ENCODE measurements around the gene PIP5K1C.

The PIP5K1C gene

DNA sequence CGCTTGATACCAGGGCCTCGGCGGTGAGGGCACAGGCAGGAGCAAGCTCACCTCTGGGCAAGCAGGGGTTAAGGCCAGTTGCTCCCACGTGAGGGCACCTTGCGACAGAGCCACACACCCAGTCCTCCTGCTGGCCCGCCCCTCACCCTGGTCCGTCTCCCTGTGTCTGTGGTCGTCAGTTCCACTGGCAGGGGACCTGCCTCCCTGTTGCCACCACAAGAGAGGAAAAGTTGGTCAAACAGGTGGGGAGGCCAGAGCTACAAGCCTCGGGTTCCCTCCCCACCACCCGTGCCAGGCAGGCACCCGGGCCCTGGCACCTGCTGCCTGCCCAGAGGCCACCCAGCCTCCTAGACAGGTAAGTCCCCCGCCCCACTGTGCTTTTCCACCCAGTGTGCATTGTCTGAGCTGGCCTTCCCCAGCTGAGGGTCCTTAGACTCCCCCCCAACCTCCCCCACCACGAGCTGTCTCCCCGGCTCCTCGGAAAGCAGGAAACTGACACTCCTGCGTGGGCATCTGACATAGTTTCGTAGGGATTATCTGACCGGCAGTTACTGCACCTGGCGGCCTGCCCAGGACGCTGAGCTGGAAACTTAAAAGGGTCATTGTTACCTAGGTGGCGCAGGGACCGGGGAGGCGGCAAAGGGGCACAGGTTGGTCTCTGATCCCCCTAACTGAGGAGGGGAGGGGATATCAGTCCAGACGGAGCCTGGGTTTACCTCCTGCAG is 8.1 kb upstream of the PIP5K1C start, which contains the start of gene TJP3:
Gene TJP3, plus strand, starts transcription at position 178 of the 725 bp plus-strand sequence. CDS start 20,049 bp downstream, outside the sequence.
- H3K4me1 ChIP-seq (ENCODE audit: insufficient read depth, low read length), result no peaks in the 10 kb centered on the region
- peaks cover 9% of the 10 kb centered on the region for H3K27me3 ChIP-seq (ENCODE audit: insufficient read depth, low read length, poor library complexity)
- H3K4me2 ChIP-seq (ENCODE audit: insufficient read depth, low read length), result no peak within 1 kb of the TSS
- DNase-seq (no peak), ATAC-seq (ENCODE audit: insufficient read depth, low read depth) (no peak)
- TF ChIP-seq, protein P1, sequence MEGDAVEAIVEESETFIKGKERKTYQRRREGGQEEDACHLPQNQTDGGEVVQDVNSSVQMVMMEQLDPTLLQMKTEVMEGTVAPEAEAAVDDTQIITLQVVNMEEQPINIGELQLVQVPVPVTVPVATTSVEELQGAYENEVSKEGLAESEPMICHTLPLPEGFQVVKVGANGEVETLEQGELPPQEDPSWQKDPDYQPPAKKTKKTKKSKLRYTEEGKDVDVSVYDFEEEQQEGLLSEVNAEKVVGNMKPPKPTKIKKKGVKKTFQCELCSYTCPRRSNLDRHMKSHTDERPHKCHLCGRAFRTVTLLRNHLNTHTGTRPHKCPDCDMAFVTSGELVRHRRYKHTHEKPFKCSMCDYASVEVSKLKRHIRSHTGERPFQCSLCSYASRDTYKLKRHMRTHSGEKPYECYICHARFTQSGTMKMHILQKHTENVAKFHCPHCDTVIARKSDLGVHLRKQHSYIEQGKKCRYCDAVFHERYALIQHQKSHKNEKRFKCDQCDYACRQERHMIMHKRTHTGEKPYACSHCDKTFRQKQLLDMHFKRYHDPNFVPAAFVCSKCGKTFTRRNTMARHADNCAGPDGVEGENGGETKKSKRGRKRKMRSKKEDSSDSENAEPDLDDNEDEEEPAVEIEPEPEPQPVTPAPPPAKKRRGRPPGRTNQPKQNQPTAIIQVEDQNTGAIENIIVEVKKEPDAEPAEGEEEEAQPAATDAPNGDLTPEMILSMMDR (IDR thresholded peaks at IDR 0.05; ENCODE audit: borderline replicate concordance, extremely low read depth, low read length, poor library complexity, severe bottlenecking), result no peak
- no peak for TF ChIP-seq EZH2 (IDR thresholded peaks at IDR 0.05; ENCODE audit: borderline replicate concordance, low read depth, low read length, severe bottlenecking)
- H3K4me3 ChIP-seq (ENCODE audit: low read depth in 1 of 2, low read length in 2 of 2), result no peak within 1 kb of the TSS
- H2AFZ ChIP-seq (ENCODE audit: low read depth, low read length), result no peak within 1 kb of the TSS
- H4K20me1 ChIP-seq (ENCODE audit: insufficient read depth, low read length), result no peaks in the 10 kb centered on the region
- H3K79me2 ChIP-seq (ENCODE audit: insufficient read depth, low read length), result no peaks in the 10 kb centered on the region
- H3K9me3 ChIP-seq (ENCODE audit: insufficient read depth, low read length, severe bottlenecking), result no peaks in the 10 kb centered on the region
- no peak within 1 kb of the TSS for H3K9ac ChIP-seq (ENCODE audit: low read depth, low read length)
- H3K36me3 ChIP-seq (ENCODE audit: insufficient read depth, low read length), result no peaks in the 10 kb centered on the region
- no peak within 1 kb of the TSS for H3K27ac ChIP-seq (ENCODE audit: low read length)

DNA sequence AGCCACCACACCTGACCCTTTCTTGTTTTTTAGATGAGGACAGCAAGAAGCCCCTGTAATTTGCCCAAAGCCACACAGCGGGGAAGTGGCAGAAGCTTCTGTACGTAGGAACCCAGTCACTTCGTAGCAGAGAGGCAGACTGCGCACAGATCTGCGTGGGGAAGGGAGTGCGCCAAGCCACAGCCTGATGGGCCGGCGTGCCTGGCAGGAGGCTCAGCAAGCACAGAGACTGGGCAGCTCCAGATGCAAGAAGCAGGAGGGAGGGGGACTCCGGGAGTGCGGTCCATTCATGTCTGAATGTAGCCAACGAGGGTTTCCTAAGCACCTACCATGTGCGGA is 7.6 kb upstream of the PIP5K1C start:
- Histone ChIP-seq H3K79me2 (ENCODE audit: insufficient read depth, low read length) (no peaks in the 10 kb centered on the region), H3K9ac (ENCODE audit: low read depth, low read length) (no peak overlapping the region), H3K4me1 (ENCODE audit: insufficient read depth, low read length) (no peaks in the 10 kb centered on the region), H3K4me2 (ENCODE audit: insufficient read depth, low read length) (no peak overlapping the region), H4K20me1 (ENCODE audit: insufficient read depth, low read length) (no peaks in the 10 kb centered on the region), H3K9me3 (ENCODE audit: insufficient read depth, low read length, severe bottlenecking) (no peaks in the 10 kb centered on the region), H3K27me3 (ENCODE audit: insufficient read depth, low read length, poor library complexity) (peaks cover 6% of the 10 kb centered on the region), H3K36me3 (ENCODE audit: insufficient read depth, low read length) (no peaks in the 10 kb centered on the region), H3K27ac (ENCODE audit: low read length) (no peak overlapping the region), H3K4me3 (ENCODE audit: low read depth in 1 of 2, low read length in 2 of 2) (no peak overlapping the region), H2AFZ (ENCODE audit: low read depth, low read length) (no peak overlapping the region)
- no peak for TF ChIP-seq EZH2 (IDR thresholded peaks at IDR 0.05; ENCODE audit: borderline replicate concordance, low read depth, low read length, severe bottlenecking)
- TF ChIP-seq, protein P1 (IDR thresholded peaks at IDR 0.05; ENCODE audit: borderline replicate concordance, extremely low read depth, low read length, poor library complexity, severe bottlenecking), result no peak
- ATAC-seq (ENCODE audit: insufficient read depth, low read depth) (no peak), DNase-seq (no peak)

DNA sequence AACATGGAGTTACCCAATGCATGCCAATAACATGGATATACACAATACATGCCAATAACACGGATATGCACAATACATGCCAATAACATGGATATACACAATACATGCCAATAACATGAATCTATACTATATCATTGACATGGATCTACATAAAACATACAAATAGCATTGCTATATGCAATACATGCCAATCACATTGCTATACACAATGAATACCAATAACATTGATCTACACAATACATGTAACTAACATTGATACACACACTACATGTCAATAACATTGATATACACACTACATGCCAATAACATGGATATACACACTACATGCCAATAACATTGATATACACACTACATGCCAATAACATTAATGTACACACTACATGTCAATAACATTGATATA is 932 bp upstream of the PIP5K1C start:
- H3K4me1 ChIP-seq (ENCODE audit: insufficient read depth, low read length), result peaks cover 27% of the 10 kb centered on the region
- no peak overlapping the region for H3K9ac ChIP-seq (ENCODE audit: low read depth, low read length)
- DNase-seq (no peak), ATAC-seq (ENCODE audit: insufficient read depth, low read depth) (no peak)
- no peaks in the 10 kb centered on the region; the same call in 1 of the 2 replicates for H3K36me3 ChIP-seq (ENCODE audit: insufficient read depth, low read length)
- H3K79me2 ChIP-seq (ENCODE audit: insufficient read depth, low read length), result peaks cover 39% of the 10 kb centered on the region
- H2AFZ ChIP-seq (ENCODE audit: low read depth, low read length), result peak overlapping the region; percentile 89
- peaks cover 33% of the 10 kb centered on the region for H4K20me1 ChIP-seq (ENCODE audit: insufficient read depth, low read length)
- no peaks in the 10 kb centered on the region for H3K9me3 ChIP-seq (ENCODE audit: insufficient read depth, low read length, severe bottlenecking)
- H3K27ac ChIP-seq (ENCODE audit: low read length), result no peak overlapping the region
- TF ChIP-seq, protein P1 (IDR thresholded peaks at IDR 0.05; ENCODE audit: borderline replicate concordance, extremely low read depth, low read length, poor library complexity, severe bottlenecking), result no peak
- no peak for TF ChIP-seq EZH2 (IDR thresholded peaks at IDR 0.05; ENCODE audit: borderline replicate concordance, low read depth, low read length, severe bottlenecking)
- H3K27me3 ChIP-seq (ENCODE audit: insufficient read depth, low read length, poor library complexity), result no peaks in the 10 kb centered on the region
- H3K4me3 ChIP-seq (ENCODE audit: low read depth in 1 of 2, low read length in 2 of 2), result no peak overlapping the region
- no peak overlapping the region for H3K4me2 ChIP-seq (ENCODE audit: insufficient read depth, low read length)
